Measurements from ENCODE around the gene TGFBR3. TPM values are rescaled to one million over a fixed set of nuclear protein-coding genes. Genes with fewer than 3 reads are reported as not detected.

Gene TGFBR3
- total RNA-seq, 2 experiments from 2014 or later = 31.5 to 36.6 TPM

- no peak overlapping the region for H3K4me3 Mint-ChIP-seq
- no peak overlapping the region for H3K27ac ChIP-seq (ENCODE audit: low read depth in 1 of 2, low read length in 2 of 2)
- ATAC-seq (ENCODE audit: poor library complexity) = no peak
- ChIA-PET POLR2A (interaction anchor here (1.6 kb wide), 1 partner anchor 13 kb away, joined by 3 read pairs; no protein-coding TSS in a partner anchor), CTCF (interaction anchor here (1.0 to 1.6 kb wide), 2 partner anchors 11 to 384 kb away, joined by 3 to 5 read pairs; partner anchors contain the start of gene TGFBR3)
- no peak overlapping the region for H3K4me3 ChIP-seq (ENCODE audit: low read length)
- peaks cover 0 to 2% of the 10 kb centered on the region in 2 experiments for H3K27me3 ChIP-seq (ENCODE audit: control insufficient read depth in 1 of 2, insufficient read depth in 2 of 2, low read length in 2 of 2)
- H3K27ac Mint-ChIP-seq = no peak overlapping the region
- DNase-seq = no peak
- no peaks in the 10 kb centered on the region for H3K36me3 ChIP-seq (ENCODE audit: insufficient read depth, low read length)
- no peaks in the 10 kb centered on the region for H3K27me3 Mint-ChIP-seq
- H3K4me1 Mint-ChIP-seq (ENCODE audit: low read depth) = peaks cover 6% of the 10 kb centered on the region
- intact Hi-C loops (cut with DNase I, micrococcal nuclease) = no loop called here
- TF ChIP-seq, protein P1, sequence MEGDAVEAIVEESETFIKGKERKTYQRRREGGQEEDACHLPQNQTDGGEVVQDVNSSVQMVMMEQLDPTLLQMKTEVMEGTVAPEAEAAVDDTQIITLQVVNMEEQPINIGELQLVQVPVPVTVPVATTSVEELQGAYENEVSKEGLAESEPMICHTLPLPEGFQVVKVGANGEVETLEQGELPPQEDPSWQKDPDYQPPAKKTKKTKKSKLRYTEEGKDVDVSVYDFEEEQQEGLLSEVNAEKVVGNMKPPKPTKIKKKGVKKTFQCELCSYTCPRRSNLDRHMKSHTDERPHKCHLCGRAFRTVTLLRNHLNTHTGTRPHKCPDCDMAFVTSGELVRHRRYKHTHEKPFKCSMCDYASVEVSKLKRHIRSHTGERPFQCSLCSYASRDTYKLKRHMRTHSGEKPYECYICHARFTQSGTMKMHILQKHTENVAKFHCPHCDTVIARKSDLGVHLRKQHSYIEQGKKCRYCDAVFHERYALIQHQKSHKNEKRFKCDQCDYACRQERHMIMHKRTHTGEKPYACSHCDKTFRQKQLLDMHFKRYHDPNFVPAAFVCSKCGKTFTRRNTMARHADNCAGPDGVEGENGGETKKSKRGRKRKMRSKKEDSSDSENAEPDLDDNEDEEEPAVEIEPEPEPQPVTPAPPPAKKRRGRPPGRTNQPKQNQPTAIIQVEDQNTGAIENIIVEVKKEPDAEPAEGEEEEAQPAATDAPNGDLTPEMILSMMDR (IDR thresholded peaks at IDR 0.05) = no peak
- no peaks in the 10 kb centered on the region for H3K9me3 Mint-ChIP-seq
- H3K36me3 Mint-ChIP-seq (ENCODE audit: low read depth) = no peaks in the 10 kb centered on the region
- no peaks in the 10 kb centered on the region for H3K9me3 ChIP-seq (ENCODE audit: control insufficient read depth in 1 of 2, insufficient read depth in 1 of 2, low read length in 2 of 2)
- H3K4me1 ChIP-seq (ENCODE audit: insufficient read depth, low read length) = peaks cover 4% of the 10 kb centered on the region
Observed at GRCh38 chr1:91897016-91897415, 11.1 kb upstream of the TGFBR3 start.

- ATAC-seq (ENCODE audit: poor library complexity) = no peak
- Histone ChIP-seq H3K27ac (ENCODE audit: low read depth in 1 of 2, low read length in 2 of 2) (no peak overlapping the region), H3K36me3 (ENCODE audit: insufficient read depth, low read length) (no peaks in the 10 kb centered on the region), H3K27me3 (ENCODE audit: control insufficient read depth in 1 of 2, insufficient read depth in 2 of 2, low read length in 2 of 2) (no peaks in the 10 kb centered on the region), H3K4me1 (ENCODE audit: insufficient read depth, low read length) (peaks cover 7% of the 10 kb centered on the region), H3K9me3 (ENCODE audit: control insufficient read depth in 1 of 2, insufficient read depth in 1 of 2, low read length in 2 of 2) (no peaks in the 10 kb centered on the region), H3K4me3 (ENCODE audit: low read length) (no peak overlapping the region)
- peaks cover 14% of the 10 kb centered on the region for H3K4me1 Mint-ChIP-seq (ENCODE audit: low read depth)
- POLR2A ChIA-PET = interaction anchor here (1.6 kb wide), 1 partner anchor 12 kb away, joined by 3 read pairs; no protein-coding TSS in a partner anchor
- H3K27ac Mint-ChIP-seq = no peak overlapping the region
- no peaks in the 10 kb centered on the region for H3K27me3 Mint-ChIP-seq
- DNase-seq = no peak
- H3K36me3 Mint-ChIP-seq (ENCODE audit: low read depth) = no peaks in the 10 kb centered on the region
- H3K9me3 Mint-ChIP-seq = no peaks in the 10 kb centered on the region
- CTCF ChIA-PET = interaction anchor here (0.5 to 1.6 kb wide), 3 partner anchors 11 to 383 kb away, joined by 3 to 5 read pairs (median 3); no protein-coding TSS in a partner anchor
- intact Hi-C loops (cut with DNase I, micrococcal nuclease) = no loop called here
- TF ChIP-seq, protein P1 (IDR thresholded peaks at IDR 0.05) = no peak
- no peak overlapping the region for H3K4me3 Mint-ChIP-seq
Observed at GRCh38 chr1:91895832-91896556, 10.0 kb upstream of the TGFBR3 start.

DNA sequence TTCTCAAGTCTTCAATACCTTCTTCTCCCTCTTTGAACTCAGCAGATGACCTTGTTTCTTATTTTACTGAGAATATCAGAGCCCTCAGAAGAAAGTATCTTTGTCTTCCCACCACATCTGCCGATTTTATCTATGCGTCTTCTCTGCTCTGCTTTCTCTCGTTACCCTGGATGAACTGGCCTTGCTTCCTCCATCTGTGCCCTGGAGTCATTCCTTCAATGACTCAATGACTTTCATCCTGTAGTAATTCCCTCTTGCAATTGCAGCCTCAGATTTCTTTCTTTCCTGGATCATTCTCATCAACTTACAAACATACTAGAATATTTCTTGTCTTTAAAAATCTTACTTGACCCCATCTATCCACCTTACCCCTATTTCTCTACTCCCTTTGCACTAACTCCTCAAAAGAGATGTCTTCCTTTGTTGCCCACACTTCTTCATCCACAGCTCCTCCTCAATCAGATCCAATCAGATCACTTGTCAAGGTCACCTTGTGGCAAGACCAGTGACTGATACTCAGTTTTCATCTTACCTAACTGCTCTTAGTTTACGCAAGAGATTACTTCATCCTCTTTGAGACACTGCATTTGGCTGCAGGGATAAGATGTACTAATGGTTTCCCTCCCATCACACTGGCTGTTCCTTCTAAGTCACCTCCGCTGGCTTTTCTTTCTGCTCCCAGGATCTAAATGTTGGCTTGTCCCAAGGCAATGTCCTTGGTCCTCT is 8.2 kb upstream of the TGFBR3 start:
- H3K4me1 Mint-ChIP-seq (ENCODE audit: low read depth) = peaks cover 22% of the 10 kb centered on the region
- peaks cover 10% of the 10 kb centered on the region for H3K4me1 ChIP-seq (ENCODE audit: insufficient read depth, low read length)
- no peak overlapping the region for H3K27ac ChIP-seq (ENCODE audit: low read depth in 1 of 2, low read length in 2 of 2)
- ChIA-PET CTCF (no interaction called here), POLR2A (no interaction called here)
- DNase-seq (no peak), ATAC-seq (ENCODE audit: poor library complexity) (no peak)
- no peaks in the 10 kb centered on the region for H3K27me3 Mint-ChIP-seq
- H3K36me3 Mint-ChIP-seq (ENCODE audit: low read depth) = no peaks in the 10 kb centered on the region
- H3K27me3 ChIP-seq (ENCODE audit: control insufficient read depth in 1 of 2, insufficient read depth in 2 of 2, low read length in 2 of 2) = no peaks in the 10 kb centered on the region
- H3K9me3 Mint-ChIP-seq = no peaks in the 10 kb centered on the region
- no peak overlapping the region for H3K4me3 Mint-ChIP-seq
- no peaks in the 10 kb centered on the region for H3K9me3 ChIP-seq (ENCODE audit: control insufficient read depth in 1 of 2, insufficient read depth in 1 of 2, low read length in 2 of 2)
- TF ChIP-seq, protein P1 (IDR thresholded peaks at IDR 0.05) = no peak
- intact Hi-C loops (cut with DNase I, micrococcal nuclease) = no loop called here
- H3K27ac Mint-ChIP-seq = no peak overlapping the region
- no peaks in the 10 kb centered on the region for H3K36me3 ChIP-seq (ENCODE audit: insufficient read depth, low read length)
- no peak overlapping the region for H3K4me3 ChIP-seq (ENCODE audit: low read length)
